Kidney epithelial cell (primary cell): ENCODE results near the gene DOCK1. TPM values are rescaled to one million over a fixed set of nuclear protein-coding genes. Genes with fewer than 3 reads are reported as not detected.

Experiments used
- DNase-seq: peaks from one replicate; pipeline ENCODE4 v3.0.0-alpha.2; 2010; ENCODE audit warnings: low read depth
- H3K27me3 ChIP-seq: 2 replicates; pipeline ENCODE4 v1.6.0; 2011; ENCODE audit warnings: low read length; ENCODE audit not compliant: control insufficient read depth, insufficient read depth
- H3K36me3 ChIP-seq: 2 replicates; pipeline ENCODE4 v1.5.1; 2011; ENCODE audit warnings: low read length; ENCODE audit not compliant: control insufficient read depth, insufficient read depth
- H3K4me3 ChIP-seq: 2 replicates; pipeline ENCODE4 v1.5.1; 2011; ENCODE audit warnings: low read depth, mild to moderate bottlenecking, control low read depth, low read length
- total RNA-seq: library from RNA; depleted of rRNA; stranded (reverse); fragments of >200 nt; gene quantifications from 2 replicates; pipeline ENCODE4 v1.2.3, GENCODE V29; 2015
- TF ChIP-seq, protein P1 (sequence below): IDR thresholded peaks from 2 replicates; pipeline ENCODE4 v1.5.1; 2011; ENCODE audit warnings: mild to moderate bottlenecking, moderate library complexity, low read length, control low read depth, inconsistent platforms; ENCODE audit not compliant: insufficient read depth, poor library complexity, severe bottlenecking

DOCK1 gene
- total RNA-seq, 1 donor from 2014 or later = 39.5 TPM

DNA sequence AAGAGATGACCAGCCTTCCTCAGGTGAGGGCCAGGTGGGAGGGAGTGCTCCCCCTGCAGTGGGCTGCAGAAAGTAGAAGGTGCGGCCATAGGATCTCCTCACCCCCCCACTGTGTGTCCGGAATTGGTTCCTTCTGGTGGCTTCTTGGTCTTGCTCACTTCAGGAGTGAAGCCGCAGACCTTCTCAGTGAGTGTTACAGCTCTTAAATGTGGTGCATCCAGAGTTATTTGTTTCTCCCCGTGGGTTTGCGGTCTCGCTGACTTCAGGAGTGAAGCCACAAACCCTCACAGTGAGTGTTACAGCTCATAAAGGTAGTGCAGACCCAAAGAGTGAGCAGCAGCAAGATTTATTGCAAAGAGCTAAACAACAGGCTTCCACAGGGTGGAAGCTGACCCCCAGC is 553.6 kb downstream of the DOCK1 start:
- DNase-seq = no peak
- Histone ChIP-seq H3K27me3 (no peaks in the 10 kb centered on the region), H3K4me3 (no peak overlapping the region), H3K36me3 (no peaks in the 10 kb centered on the region)
- TF ChIP-seq, protein P1, sequence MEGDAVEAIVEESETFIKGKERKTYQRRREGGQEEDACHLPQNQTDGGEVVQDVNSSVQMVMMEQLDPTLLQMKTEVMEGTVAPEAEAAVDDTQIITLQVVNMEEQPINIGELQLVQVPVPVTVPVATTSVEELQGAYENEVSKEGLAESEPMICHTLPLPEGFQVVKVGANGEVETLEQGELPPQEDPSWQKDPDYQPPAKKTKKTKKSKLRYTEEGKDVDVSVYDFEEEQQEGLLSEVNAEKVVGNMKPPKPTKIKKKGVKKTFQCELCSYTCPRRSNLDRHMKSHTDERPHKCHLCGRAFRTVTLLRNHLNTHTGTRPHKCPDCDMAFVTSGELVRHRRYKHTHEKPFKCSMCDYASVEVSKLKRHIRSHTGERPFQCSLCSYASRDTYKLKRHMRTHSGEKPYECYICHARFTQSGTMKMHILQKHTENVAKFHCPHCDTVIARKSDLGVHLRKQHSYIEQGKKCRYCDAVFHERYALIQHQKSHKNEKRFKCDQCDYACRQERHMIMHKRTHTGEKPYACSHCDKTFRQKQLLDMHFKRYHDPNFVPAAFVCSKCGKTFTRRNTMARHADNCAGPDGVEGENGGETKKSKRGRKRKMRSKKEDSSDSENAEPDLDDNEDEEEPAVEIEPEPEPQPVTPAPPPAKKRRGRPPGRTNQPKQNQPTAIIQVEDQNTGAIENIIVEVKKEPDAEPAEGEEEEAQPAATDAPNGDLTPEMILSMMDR = no peak

DNA sequence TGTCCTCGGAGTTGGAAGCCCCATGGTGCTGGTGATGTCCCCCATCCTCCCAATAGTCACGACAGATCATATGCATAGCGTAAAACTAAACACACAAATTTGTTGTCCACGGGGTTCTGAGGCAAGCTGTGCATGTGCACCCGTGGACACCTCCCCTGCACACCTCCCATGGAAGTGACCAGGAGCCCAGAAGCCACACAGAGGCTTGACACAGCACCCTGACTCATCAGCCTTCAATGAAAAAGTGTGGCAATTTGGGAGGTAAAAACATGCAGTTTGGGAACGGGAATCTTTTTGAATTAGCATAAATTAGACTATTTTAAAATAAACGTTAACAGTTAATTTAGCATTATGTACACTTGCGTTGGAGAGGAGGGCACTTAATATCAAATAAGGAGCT is 554.7 kb downstream of the DOCK1 start:
- DNase-seq = no peak
- Histone ChIP-seq H3K36me3 (no peaks in the 10 kb centered on the region), H3K27me3 (no peaks in the 10 kb centered on the region), H3K4me3 (no peak overlapping the region)
- TF ChIP-seq, protein P1 = no peak

DNA sequence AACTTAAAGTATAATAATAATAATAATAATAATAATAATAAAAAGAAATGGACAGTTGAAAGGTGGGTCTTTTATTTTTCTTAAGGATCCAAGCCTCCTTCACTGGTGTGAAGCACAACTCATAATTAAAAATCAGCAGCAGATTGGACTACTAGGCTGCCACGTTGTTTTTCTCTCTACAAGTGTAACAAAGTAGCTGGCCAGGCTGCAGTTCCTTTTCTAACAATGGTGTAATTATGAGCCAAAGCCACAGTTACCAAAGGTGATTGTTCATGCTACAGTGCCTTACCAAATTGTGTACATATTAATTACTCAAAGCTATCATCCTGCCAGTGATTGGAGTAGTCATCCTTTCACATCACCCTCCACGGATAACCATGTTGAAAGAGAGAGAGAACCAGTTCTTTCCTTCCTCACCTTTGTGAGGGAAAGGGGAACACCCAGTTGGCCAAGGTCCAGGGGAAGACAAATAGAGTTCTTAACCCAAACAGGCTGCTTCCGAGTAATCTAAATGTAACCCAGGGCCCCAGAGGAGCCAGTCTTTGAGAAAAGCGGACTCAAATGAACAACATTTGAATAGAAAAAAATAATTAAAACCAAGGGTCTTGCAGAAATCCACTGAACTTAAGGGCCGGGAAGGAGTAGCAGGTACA is 557.5 kb downstream of the DOCK1 start:
- no peak for DNase-seq
- Histone ChIP-seq H3K27me3 (no peaks in the 10 kb centered on the region), H3K4me3 (no peak overlapping the region), H3K36me3 (no peaks in the 10 kb centered on the region)
- TF ChIP-seq, protein P1 = no peak

DNA sequence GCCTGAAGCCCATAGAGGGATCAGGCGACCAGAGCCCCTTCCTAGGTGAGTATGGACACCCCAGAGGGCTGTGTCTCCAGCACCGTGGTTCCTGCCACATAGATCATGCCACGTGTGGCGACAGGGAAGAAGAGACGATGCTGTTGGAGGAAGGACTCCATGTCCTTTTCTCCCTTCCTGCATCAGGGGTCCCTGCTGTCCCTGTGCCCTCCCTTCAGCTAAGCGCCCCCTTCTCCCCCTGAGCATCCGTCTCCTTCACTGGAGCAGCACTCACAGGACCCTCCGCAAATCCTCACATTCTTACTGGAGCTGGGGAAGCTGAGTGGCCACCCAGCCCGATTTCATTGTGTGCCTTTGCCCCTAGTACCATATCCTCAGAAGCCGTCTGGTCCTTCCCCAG is 558.3 kb downstream of the DOCK1 start:
- no peak for DNase-seq
- TF ChIP-seq, protein P1 = no peak
- Histone ChIP-seq H3K4me3 (no peak overlapping the region), H3K36me3 (no peaks in the 10 kb centered on the region), H3K27me3 (no peaks in the 10 kb centered on the region)

DNA sequence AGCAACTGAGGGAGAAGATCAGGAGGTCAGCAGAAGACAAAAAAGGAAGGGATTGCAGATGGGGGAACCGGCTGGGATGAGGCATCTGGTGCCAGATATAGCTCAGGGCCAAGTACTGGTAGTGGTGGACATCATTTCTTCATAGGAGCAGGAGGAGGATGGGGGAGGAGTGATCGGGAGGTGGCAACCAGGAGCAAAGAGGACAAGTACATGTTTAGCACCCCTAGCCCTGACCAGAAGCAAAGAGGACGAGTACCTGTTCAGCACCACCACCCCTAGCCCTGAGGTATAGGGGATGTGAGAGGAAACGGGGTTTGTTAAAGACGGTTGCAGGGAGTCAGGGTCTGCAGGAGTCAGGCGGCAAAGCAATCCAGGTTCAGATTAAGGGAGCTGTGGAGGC is 559.3 kb downstream of the DOCK1 start:
- H3K4me3 ChIP-seq = no peak overlapping the region

More for the DNA sequence above, 559.3 kb downstream of the DOCK1 start:
- no peak for DNase-seq
- H3K27me3 ChIP-seq = no peaks in the 10 kb centered on the region
- TF ChIP-seq, protein P1 = no peak
- no peaks in the 10 kb centered on the region for H3K36me3 ChIP-seq
